Ecto neural progenitor cell (in vitro differentiated cells): Measurements from ENCODE around the gene PIF1.

Experiments used
- DNase-seq: peaks from one replicate; pipeline ENCODE4 v3.0.0-alpha.2; 2018; ENCODE audit warnings: low spot score

Gene PIF1

DNA sequence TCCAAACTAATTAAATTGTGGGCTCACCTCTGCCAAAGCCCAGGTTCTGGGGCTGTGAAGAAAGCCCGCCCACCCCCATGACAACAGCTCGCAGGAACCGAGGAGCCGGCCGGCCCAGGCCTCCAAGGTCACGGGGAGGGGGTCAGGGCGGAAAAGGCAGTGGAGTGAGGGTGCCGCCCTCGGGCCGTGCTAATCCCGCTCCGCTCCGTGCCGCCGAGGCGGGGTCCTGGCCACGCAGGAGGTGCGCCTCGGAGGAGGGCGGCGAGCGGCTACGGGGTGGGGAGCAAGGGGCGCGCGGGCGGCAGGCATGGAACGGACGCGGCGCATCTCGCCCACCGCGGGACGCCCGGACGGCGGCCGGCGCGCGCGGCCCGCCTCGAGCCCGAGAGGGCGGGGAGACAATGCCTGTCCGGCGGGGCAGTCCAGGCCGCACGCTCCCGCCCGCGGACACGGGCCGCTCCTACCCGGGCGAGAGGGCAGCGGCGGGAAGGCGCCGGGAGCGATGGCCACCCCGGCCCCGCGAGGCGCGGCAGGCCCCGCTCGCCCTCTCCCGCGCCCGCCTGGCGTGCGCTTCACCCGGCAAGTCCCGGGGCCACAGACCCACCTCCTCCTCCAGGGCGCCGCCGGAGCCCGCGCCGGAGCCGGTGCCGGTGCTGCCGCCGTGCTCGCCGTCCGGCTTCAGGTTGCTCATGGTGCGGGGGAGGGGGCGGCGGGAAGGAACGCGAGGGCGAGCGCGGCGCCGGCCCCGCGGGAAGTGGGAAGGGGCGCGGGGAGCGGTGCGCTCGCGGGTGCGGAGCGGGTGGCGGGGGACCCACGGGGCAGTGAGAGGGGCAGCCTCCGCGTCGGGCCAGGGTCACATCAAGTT, 50.6 kb downstream of the PIF1 start:
- peak; percentile 75 for DNase-seq

DNA sequence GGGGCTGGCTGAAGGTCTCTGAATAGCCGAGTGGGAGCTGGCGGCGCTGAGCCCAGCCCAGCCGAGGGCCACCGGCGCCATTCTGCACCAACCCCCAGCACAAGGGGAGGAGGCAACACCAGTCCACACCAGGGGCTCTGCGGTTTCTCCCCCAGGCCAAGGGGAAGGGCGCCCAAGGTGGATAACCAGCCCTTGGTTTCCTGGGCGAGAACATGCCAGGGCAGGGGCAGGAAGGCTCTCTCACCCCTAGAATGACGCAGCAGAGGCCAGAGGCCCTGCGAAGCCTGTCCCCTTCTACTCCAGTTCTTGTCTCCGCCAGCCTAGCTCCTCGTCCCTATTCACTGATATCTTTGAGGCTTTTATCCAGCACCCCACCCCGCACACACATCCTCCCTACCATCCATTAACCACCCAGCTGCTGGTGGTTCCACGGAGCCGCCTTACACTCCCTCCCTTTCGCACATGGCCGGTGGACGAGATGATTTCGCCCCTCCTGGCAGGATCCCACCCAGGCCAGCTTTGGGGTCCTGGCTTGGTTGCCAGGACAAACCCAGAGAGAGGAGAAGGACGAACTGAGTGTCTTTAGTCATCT, 51.3 kb downstream of the PIF1 start:
- peak; percentile 56 for DNase-seq

DNA sequence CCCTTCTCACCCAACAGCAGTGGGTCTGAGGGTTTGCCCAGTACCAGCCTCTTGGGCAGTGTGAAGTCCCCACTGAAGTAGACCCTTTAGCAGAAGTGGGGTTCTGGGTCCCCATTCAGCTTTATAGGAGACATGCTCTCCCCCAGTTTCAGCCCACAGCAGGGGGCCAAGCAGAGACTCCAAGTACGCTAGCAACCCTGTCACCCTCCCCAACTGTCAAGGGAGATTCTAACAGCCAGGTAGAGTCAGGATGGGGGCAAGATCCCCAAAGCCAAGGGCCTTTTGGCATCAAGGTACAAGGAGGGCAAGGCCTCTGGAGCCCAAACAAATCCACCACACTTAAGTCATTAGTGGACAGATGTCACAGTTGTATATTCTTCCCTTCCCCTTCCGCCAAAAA, 51.8 kb downstream of the PIF1 start:
- no peak for DNase-seq

GRCh38 chr15:64772964-64773363, 52.5 kb downstream of the PIF1 start:
- no peak for DNase-seq

DNA sequence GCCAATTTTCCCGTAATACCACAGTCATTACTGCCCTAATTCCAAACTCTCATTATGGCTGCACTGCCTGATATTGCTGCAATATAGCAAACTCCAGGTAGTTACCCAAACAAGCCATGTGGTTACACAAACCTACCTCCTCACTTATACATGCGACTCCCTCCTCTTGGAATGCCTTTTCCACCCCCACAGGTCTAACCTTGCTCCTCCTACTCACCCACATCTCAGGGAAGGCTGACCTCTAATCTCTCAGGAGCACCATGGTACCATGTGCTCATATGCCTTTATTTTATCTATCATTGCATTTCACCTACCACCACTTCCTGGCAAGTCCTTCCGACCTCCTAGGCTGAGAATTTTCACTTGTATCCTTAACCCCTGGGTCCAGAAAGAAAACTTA, 53.0 kb downstream of the PIF1 start:
- no peak for DNase-seq

DNA sequence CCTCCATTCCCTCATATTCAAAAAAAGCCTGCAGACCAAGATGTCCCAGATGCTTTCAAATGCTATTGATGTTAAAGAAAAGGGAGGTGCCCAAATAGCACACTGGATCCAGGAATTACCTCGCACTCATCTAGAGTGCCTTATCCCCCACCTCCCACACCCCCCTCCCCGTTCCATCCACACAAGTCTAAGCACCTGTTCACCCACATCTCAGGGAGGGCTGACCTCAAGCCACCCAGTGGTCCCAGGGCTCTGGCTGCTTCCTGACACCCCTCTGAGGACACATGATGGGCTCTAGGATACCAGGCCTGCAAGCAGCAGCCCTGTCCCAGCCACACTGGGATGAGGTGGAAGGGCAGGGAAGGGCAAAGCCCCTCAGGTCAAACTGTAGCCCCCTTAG, 54.8 kb downstream of the PIF1 start:
- no peak for DNase-seq

DNA sequence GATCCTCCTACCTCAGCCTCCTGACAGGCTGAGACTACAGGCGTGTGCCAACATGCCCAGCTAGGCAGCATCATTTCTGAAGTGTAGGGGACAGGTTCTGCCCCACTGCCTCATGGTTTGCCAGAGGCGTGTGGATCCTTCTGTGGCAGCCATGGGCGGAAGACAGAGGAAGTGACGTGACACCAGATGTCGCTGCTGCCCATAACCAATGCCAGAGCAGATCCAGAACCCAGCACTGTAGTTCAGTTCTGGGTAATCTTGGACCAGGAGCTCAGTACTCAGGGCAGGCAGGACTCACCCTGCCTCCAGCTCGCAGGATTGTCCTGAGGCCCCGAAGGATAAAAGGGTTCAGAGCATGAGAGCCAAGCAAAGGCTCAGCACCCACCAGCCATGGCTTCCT, 58.2 kb downstream of the PIF1 start:
- DNase-seq: no peak

DNA sequence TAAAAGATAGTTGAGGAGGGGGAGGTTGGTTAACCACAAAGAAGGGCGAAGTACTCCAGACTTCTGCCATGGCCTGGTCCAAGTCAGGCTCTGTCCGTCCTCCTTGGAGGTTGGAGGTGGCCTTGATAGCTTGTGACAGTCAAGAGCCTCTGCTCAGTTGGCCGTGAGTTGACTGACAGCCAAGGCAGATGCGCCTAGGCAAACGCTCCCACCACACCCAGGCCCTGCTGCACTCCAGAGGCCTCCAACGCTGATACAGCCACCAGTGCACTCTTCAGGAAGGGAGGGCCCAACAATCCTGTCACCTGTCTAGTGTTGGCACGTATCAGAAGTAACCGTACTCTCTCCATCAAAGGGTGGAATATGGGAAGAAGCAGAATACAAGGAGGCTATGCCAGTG, 59.4 kb downstream of the PIF1 start:
- no peak for DNase-seq
